ENCODE measurements around the gene CBX1. TPM values are rescaled to one million over a fixed set of nuclear protein-coding genes. Genes with fewer than 3 reads are reported as not detected.

The CBX1 gene
- total and polyA plus RNA-seq, 10 of the 15 experiments (the other 5 are each of a cell fraction or from before 2014, with no cell fraction given) = 11.8 to 99.2 (median 43.5) TPM

DNA sequence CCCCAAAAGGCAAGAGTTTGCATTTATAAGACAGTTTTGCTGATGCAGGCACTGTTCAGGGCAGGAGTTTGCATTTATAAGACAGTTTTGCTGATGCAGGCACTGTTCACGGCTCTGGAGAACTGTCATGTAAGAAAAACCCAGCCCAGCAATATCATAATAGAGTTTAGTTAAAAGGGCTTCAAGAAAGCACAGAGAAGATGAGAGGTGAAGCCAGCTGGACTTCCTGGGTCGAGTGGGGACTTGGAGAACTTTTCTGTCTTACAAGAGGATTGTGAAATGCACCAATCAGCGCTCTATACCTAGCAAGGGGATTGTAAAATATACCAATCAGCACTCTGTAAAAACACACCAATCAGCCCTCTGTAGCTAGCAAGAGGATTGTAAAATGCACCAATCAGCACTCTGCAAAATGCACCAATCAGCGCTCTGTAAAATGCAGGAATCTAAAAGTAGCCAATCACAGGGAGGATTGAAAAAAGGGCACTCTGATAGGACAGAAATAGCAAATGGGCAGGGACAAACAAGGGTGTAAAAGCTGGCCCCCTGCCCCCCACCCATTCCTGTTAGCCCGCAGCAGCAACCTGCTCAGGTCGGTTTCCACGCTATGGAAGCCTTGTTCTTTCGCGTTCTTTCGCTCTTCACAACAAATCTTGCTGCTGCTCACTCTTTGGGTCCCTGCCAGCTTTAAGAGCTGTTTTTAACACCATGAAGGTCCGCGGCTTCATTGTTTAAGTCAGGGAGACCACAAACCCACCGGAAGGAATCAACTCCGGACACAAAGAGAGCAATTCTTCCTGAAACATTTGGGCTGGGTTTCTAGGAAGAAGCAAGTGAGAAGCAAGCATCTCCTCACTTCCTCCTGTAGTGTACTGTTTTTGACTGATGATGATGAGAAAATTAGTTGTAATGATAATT is 1.8 kb upstream of the CBX1 start:
- Histone ChIP-seq H3K4me1 (ENCODE audit: control insufficient read depth, insufficient read depth, low read length) (peaks cover 16% of the 10 kb centered on the region), H3K27me3 (replicated peaks in 1 of 2; ENCODE audit: control insufficient read depth in 2 of 2, insufficient read depth in 2 of 2, low read length in 1 of 2) (no peaks in the 10 kb centered on the region), H2AFZ (ENCODE audit: control insufficient read depth, low read depth, low read length) (peak overlapping the region; percentile 24), H4K20me1 (ENCODE audit: control insufficient read depth, insufficient read depth) (no peaks in the 10 kb centered on the region), H3K4me2 (ENCODE audit: control insufficient read depth, insufficient read depth) (no peak overlapping the region), H3K79me2 (ENCODE audit: control insufficient read depth, insufficient read depth, low read length) (peaks cover 31% of the 10 kb centered on the region), H3K9ac (ENCODE audit: control insufficient read depth, insufficient read depth, low read length) (no peak overlapping the region), H3K4me3 (no peak overlapping the region), H3K36me3 (ENCODE audit: control insufficient read depth in 2 of 2, insufficient read depth in 2 of 2, low read length in 1 of 2) (no peaks in the 10 kb centered on the region), H3K9me3 (replicated peaks; ENCODE audit: control insufficient read depth, insufficient read depth, low read length) (peaks cover 3% of the 10 kb centered on the region; the same call in 2 of the 3 replicates), H3K27ac (ENCODE audit: control insufficient read depth, insufficient read depth) (no peak overlapping the region)
- intact Hi-C loops (cut with micrococcal nuclease; ENCODE audit: unreplicated experiment) (no loop called here), in situ Hi-C loops (cut with MboI) (no loop called here)
- BruUV-seq (replicated peaks) = no TSS peak
- 89% methylated on average over 14 of the region's 14 CpGs for WGBS (ENCODE audit: insufficient coverage, insufficient replicate concordance, low lambda C conversion rate, missing lambda C conversion rate)
- CTCF ChIA-PET = interaction anchor here (0.6 to 33.4 kb wide), 5 partner anchors 6 to 701 kb away, joined by 3 to 525 read pairs (median 4); partner anchors contain the start of gene SNX11
- RAD21 ChIA-PET (ENCODE audit: unreplicated experiment) = interaction anchor here (9.5 kb wide), 1 partner anchor 9 kb away, joined by 113 read pairs; no protein-coding TSS in a partner anchor
- SMC1A ChIA-PET (ENCODE audit: uncharacterized antibody, unreplicated experiment) = interaction anchor here (1.0 to 9.5 kb wide), 4 partner anchors 9 to 206 kb away, joined by 3 to 66 read pairs (median 4); no protein-coding TSS in a partner anchor
- TF ChIP-seq SP1 (IDR thresholded peaks at IDR 0.05; ENCODE audit: low read depth, low read length) = peak; percentile 68
- TF ChIP-seq, protein P1, sequence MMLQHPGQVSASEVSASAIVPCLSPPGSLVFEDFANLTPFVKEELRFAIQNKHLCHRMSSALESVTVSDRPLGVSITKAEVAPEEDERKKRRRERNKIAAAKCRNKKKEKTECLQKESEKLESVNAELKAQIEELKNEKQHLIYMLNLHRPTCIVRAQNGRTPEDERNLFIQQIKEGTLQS (IDR thresholded peaks at IDR 0.05; ENCODE audit: borderline replicate concordance, extremely low read depth, low read depth, low read length) = no peak
- TF ChIP-seq ZBTB33 (IDR thresholded peaks at IDR 0.05) = peak; percentile 85; the same call in 1 of the 2 replicates
- peak; percentile 17 for TF ChIP-seq FOS (IDR thresholded peaks at IDR 0.05; ENCODE audit: borderline replicate concordance, extremely low read depth, insufficient read length)
- TF ChIP-seq, protein P2, sequence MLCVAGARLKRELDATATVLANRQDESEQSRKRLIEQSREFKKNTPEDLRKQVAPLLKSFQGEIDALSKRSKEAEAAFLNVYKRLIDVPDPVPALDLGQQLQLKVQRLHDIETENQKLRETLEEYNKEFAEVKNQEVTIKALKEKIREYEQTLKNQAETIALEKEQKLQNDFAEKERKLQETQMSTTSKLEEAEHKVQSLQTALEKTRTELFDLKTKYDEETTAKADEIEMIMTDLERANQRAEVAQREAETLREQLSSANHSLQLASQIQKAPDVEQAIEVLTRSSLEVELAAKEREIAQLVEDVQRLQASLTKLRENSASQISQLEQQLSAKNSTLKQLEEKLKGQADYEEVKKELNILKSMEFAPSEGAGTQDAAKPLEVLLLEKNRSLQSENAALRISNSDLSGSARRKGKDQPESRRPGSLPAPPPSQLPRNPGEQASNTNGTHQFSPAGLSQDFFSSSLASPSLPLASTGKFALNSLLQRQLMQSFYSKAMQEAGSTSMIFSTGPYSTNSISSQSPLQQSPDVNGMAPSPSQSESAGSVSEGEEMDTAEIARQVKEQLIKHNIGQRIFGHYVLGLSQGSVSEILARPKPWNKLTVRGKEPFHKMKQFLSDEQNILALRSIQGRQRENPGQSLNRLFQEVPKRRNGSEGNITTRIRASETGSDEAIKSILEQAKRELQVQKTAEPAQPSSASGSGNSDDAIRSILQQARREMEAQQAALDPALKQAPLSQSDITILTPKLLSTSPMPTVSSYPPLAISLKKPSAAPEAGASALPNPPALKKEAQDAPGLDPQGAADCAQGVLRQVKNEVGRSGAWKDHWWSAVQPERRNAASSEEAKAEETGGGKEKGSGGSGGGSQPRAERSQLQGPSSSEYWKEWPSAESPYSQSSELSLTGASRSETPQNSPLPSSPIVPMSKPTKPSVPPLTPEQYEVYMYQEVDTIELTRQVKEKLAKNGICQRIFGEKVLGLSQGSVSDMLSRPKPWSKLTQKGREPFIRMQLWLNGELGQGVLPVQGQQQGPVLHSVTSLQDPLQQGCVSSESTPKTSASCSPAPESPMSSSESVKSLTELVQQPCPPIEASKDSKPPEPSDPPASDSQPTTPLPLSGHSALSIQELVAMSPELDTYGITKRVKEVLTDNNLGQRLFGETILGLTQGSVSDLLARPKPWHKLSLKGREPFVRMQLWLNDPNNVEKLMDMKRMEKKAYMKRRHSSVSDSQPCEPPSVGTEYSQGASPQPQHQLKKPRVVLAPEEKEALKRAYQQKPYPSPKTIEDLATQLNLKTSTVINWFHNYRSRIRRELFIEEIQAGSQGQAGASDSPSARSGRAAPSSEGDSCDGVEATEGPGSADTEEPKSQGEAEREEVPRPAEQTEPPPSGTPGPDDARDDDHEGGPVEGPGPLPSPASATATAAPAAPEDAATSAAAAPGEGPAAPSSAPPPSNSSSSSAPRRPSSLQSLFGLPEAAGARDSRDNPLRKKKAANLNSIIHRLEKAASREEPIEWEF (IDR thresholded peaks at IDR 0.05; ENCODE audit: insufficient replicate concordance, low read depth, low read length) = no peak
- no peak for TF ChIP-seq LARP7 (IDR thresholded peaks at IDR 0.05)
- no peak for TF ChIP-seq KAT2A (conservative IDR thresholded peaks at IDR 0.05; ENCODE audit: control insufficient read depth, low read depth, low read length)
- TF ChIP-seq NFYB (IDR thresholded peaks at IDR 0.05; ENCODE audit: insufficient read depth, low read depth, low read length) = peak; percentile 64
- no peak for TF ChIP-seq BRCA1 (IDR thresholded peaks at IDR 0.05; ENCODE audit: low read depth, low read length)
- no peak for TF ChIP-seq TBL1XR1 (IDR thresholded peaks at IDR 0.05; ENCODE audit: low read depth, low read length)
- TF ChIP-seq CHD4 (IDR thresholded peaks at IDR 0.05) = no peak
- TF ChIP-seq, protein P3, sequence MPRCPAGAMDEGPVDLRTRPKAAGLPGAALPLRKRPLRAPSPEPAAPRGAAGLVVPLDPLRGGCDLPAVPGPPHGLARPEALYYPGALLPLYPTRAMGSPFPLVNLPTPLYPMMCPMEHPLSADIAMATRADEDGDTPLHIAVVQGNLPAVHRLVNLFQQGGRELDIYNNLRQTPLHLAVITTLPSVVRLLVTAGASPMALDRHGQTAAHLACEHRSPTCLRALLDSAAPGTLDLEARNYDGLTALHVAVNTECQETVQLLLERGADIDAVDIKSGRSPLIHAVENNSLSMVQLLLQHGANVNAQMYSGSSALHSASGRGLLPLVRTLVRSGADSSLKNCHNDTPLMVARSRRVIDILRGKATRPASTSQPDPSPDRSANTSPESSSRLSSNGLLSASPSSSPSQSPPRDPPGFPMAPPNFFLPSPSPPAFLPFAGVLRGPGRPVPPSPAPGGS (IDR thresholded peaks at IDR 0.05; ENCODE audit: borderline replicate concordance, insufficient read depth, low read depth, low read length, poor library complexity, severe bottlenecking) = no peak
- POLR2A ChIA-PET = interaction anchor here (0.5 to 4.1 kb wide), 4 partner anchors 10 to 48 kb away, joined by 3 to 32 read pairs (median 6); no protein-coding TSS in a partner anchor
- DNase-seq (ENCODE audit: low read depth, low spot score) (no peak), ATAC-seq (no peak), FAIRE-seq (no peak)
